AG20443 (cell line): ENCODE results near the gene DAND5.

Experiments used
- DNase-seq: peaks from one replicate; pipeline ENCODE4 v3.0.0; 2012; ENCODE audit warnings: low spot score, mixed read lengths

DAND5 gene, protein sequence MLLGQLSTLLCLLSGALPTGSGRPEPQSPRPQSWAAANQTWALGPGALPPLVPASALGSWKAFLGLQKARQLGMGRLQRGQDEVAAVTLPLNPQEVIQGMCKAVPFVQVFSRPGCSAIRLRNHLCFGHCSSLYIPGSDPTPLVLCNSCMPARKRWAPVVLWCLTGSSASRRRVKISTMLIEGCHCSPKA

DNA sequence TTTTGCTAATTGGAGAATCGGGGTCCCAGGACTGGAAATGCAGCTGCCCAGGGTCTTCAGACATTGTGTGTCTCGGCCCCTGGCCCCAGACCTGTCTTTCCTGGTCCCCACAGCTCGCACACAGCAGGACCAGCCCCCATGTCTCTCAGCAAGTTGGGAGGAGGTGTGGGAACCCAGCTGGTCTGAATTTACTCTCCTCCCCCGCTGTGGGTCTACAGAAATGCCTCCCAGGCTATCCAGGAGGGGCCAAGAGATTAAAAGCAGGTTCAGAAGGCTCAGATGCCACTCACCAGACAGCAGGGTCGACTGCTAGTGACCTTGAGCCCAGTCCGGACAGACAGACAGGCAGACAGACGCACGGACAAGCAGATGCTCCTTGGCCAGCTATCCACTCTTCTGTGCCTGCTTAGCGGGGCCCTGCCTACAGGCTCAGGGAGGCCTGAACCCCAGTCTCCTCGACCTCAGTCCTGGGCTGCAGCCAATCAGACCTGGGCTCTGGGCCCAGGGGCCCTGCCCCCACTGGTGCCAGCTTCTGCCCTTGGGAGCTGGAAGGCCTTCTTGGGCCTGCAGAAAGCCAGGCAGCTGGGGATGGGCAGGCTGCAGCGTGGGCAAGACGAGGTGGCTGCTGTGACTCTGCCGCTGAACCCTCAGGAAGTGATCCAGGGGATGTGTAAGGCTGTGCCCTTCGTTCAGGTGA lies at the start of gene DAND5:
TSS of gene DAND5 (plus strand) at position 285 of the 697 bp plus-strand sequence. CDS start at position 370, 85 bp downstream.
- DNase-seq = no peak

DNA sequence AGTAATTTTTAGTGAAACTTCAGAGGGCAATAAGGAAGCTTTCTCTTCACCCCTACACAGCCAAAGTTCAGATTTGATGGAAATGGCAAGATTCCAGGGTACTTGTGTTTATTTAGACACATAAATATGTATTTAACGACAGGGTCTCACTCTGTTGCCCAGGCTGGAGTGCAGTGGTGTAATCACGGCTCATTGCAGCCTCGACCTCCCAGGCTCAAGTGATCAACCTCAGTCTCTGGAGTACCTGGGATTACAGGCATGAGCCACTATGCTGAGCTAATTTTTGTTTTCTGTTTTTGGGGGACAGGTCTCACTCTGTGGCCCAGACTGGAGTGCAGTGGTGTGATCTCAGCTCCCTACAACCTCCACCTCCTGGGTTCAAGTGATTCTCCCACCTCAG lies 48.3 kb upstream of the DAND5 start:
- DNase-seq = no peak

DNA sequence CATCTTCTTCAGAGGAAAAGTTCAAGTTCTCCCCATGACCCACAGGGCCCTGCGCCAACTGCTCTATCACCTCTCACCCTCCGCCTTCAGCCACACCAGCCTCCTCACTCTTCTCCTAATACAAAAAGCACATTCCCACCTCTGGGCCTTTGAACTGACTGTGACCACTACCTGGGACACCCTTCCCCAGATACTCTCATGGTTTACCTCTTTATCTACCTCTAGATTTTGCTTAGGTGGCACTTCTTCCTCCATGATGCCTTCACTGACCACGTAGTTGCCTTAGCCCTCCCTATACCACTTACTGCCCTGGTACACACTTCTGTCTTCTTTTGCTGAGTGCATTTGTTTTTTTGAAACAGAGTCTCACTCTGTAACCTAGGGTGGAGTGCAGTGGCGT lies 46.4 kb upstream of the DAND5 start:
- no peak for DNase-seq

DNA sequence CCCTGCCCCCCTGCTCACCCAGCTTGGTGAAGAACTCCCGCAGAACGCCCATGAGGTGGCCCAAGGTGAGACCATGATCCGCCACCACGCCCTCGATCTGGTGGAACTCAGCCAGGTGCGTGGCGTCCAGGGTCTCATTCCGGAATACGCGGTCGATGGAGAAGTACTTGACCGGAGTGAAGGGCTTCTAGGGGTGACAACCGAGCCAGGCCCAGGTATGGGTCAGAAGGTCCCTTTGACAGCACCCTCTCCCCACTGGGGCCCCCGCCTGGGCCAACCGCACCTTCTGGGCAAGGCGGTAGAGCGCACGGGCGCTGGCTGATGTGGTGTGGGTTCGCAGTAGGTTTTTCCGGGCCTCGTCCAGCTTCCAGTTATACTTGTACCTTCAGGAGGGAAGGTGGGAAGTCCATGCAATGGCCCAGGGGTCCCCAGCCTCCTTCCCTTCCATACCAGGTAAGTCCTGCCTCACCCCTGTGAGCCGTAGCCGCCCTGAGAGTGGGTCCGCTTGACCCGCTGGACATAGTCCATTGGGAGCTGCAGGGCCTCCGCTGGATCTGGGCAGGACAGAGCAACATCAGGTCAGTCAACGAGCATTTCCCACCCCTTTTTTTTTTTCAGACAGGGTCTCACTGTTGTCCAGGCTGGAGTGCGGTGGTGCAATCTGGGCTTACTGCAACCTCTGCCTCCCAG lies 44.6 kb upstream of the DAND5 start:
- no peak for DNase-seq

DNA sequence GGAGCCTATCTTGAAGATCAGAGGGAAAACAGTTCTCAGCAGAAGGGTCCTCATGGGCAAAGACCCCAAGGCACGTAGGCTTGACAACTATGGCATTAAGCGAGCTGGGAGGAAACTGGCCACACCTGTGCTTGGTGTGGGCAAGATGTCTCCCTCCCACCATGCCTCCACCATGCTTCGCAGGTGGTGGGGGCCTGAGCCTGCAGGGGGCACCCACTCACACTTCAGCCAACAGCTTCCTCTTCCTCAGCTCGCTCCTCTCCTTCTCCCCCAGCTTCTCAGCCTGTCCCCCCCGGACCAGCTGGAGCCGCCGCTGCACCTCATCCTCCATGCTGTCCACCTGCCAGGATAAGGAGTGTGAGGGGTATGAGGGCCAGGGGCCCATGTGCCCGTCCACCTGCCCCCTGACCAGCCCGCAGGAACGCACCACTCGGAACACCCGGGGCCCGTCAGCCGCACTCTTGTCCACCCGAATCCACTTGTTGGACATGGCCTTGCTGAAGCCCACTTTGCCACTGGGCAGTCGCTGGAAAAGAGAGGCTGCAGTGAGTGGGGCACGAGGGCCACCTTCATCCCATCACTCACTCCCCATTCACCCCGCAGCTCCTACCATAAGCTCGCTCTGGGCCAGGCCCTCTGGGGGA lies 39.3 kb upstream of the DAND5 start:
- no peak for DNase-seq

DNA sequence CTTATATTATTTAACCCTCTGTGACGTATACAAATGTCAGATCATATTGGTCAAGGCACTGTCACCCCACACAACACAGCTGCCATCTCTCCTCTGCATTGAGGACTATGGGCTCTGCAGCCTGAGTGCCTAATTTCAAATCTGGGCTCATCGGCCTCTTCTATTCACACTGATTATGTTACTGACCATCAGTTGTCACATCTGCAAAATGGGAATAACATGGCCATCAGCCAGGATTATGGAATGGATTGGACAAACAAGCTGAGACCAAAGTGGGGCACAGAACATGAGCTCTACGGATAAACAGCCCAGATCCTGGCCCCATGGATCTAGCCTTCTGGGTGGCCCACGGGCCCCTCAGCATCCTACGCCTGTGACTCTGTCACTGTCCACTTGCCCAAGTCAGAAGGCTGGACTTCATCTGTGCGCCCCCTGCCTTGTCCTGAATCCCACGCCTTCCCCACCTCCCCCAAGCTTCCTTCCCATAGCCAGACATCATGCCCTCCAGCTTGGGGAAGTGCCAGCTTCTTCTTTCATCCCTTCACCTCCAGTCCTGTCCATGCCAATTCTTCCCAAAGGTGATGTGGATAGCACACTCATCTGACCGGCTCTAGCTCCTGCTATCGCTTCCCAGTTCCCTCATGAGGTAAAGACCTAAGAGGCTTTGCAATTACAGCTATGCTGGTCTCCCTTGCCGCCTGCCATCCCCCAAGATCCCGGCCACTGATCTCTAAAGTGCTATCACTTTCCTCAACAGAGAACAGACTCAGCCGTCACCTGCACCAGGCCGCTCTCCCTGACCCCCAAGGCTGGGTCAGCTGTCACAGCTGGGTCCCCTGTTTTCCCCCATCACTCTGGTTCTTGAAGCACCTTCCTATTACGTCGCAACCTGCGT lies 36.7 kb upstream of the DAND5 start:
- DNase-seq = no peak

DNA sequence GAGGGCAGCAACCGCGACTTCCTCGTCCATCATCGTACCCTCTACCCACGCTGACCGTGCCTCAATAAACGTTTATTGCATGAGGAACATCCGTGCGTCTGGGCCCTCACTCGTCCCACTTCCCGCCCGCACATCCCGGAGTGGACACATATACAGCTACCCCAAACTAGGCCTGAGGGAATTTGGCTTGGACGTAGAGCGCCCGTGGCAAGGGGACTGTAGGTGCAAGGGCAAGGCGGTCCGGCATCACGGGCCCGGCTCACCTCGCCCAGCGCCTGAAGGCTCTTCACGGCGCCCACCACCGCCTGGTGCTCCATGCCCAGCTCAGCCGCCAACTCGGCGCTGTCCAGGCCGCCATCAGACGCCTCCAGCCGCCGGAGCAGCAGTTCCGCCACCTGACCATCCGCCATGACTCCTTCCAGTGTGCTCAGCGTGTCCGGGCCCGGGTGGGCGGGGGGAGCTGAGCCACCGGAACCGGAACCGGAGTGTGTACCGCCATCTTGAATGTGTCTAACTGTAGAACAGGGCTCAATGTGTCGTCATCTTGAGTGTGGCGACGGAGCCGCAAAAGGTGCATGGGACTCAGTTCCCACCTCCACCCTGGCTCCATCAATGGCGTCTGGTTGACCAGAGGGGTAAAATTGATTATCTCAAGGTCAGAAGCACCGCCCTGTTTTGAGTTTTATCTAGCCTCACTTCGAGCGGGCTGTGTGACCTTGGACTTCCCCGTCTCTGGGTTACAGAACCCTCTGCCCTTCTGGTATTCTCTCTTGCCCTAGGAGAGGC lies 35.9 kb upstream of the DAND5 start, which contains the start of gene FARSA:
TSS of gene FARSA (minus strand) at position 425 of the 786 bp plus-strand sequence. CDS start at position 410, 15 bp downstream.
- peak; percentile 94 for DNase-seq

DNA sequence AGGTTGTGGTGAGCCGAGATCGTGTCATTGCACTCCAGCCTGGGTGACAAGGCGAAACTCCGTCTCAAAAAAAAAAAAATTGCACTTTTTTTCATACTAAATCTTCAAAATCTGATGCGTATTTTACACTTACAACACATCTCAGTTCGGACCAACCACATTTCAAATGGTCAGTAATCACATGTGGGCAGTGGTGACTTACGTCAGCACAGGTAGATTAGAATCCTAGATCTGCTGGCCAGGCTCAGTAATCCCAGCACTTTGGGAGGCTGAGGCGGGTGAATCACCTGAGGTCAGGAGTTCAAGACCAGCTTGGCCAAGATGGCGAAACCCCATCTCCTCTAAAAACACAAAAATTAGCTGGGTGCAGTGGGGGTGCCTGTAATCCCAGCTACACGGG lies 34.3 kb upstream of the DAND5 start:
- DNase-seq = no peak

DNA sequence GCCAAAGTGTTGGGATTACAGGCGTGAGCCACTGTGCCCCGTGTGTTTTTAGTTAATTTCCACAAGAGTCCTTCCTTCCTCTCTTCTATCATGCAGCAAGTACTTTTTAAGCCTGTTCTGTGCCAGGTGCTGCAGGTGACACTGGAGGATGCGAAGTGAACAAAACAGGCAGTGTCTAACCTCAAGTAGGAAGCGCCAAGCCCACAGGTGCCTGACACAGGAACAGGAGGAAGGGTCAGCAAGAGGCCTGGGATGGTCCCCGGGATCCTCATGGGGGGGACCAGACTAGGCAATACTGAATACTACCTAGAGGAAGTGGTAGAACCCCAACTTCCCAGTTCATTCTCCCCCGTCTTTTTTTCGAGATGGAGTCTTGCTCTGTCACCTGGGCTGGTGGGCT lies 32.8 kb upstream of the DAND5 start:
- no peak for DNase-seq

DNA sequence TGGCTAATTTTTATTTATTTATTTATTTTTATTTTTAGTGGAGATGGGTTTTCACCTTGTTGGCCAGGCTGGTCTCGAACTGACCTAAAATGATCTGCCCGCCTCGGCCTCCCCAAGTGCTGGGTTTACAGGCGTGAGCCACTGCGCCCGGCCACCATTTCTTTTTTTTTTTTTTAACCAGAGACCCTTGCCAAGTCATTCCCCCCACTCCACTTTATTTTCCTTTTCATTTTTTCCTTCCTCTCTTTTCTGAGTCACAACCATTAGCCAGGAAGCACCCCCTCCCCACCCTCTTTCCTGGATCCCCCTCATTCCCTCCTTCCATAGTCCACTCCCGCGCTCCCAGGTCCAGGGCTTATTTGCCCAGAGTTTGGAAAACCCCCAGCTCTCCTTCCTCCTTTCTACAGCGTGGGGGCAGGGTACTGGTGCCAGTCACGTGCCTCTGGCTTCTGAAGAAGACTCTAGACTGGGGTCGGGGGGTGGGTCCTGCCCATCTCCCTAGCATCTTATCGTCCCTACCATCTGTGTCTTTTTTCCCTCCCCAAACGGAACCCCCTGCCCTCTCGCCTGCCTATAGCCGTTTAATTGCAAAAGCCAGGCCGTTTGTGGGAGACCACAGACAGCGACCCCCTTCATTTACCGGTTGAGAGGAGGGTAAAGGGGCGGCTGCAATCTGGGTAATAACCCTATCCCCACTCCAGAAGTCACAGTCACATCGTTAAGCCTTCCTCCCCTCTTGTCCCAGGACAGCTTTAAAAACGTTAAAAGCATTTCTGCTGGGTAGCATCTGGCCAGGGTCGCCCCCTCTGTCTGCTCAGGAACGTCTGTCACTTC lies 32.1 kb upstream of the DAND5 start:
- DNase-seq = no peak

DNA sequence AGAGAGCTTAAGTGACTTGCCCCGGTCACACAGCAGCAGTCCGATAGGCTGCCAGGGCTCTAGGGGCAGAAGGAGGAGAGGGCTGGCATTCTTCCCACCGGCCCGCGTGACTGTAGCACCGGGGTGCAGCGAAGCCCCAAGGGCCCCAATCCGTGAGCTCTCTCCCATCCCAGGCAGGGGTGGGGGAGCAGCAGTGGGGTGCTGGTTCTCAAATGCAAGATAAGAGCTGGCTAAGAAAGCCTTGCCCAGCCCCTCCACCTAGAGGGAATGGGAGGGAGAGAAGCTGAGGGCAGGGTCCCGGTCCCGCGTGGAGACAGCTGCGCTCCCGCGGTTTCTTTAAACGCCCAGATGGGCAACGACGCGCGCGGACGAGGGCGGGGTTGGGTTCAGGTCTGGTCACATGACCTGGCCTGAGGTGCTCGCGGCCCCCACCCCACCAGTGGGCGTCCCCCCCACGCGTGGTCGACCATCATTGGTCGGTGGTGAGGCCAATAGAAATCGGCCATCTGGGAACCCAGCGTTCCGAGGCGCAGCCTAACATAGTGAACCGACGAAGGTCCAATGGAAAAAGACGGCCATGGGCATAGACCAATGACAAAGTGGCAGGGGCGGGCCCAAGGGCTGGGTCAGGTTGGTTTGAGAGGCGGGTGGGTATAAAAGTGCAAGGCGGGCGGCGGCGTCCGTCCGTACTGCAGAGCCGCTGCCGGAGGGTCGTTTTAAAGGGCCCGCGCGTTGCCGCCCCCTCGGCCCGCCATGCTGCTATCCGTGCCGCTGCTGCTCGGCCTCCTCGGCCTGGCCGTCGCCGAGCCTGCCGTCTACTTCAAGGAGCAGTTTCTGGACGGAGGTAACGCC lies 31.2 kb upstream of the DAND5 start, which contains the start of gene CALR:
TSS of gene CALR (plus strand) at position 683 of the 852 bp plus-strand sequence. CDS start at position 754, 71 bp downstream.
- DNase-seq = peak; percentile 97

DNA sequence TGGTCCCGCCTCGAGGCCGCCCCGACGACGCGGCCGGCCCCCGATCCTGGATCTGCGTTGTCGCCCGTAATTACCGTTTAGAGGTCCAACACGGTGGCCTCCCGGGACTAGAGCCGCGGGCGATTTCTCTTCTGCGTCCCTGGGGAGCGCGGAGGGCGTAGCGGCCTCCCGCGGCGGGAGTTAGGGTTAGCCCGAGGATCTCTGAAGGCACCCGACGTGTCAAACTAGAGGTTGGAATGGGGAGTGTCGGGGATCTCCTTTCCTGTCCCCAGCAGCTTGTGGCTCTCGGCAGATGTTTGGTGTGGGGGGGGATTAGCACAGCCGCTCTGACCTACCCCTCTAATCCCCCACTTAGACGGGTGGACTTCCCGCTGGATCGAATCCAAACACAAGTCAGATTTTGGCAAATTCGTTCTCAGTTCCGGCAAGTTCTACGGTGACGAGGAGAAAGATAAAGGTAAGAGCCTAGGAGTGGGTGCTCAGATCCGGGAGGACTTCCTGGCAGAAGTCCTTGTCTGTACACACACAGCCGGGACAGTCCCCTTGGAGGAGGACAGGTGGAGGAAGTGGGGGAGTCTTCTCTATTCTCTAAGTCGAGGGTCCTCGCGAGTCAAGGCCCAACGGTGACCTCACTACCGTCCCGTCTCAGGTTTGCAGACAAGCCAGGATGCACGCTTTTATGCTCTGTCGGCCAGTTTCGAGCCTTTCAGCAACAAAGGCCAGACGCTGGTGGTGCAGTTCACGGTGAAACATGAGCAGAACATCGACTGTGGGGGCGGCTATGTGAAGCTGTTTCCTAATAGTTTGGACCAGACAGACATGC lies 30.4 kb upstream of the DAND5 start:
- peak; percentile 30 for DNase-seq

DNA sequence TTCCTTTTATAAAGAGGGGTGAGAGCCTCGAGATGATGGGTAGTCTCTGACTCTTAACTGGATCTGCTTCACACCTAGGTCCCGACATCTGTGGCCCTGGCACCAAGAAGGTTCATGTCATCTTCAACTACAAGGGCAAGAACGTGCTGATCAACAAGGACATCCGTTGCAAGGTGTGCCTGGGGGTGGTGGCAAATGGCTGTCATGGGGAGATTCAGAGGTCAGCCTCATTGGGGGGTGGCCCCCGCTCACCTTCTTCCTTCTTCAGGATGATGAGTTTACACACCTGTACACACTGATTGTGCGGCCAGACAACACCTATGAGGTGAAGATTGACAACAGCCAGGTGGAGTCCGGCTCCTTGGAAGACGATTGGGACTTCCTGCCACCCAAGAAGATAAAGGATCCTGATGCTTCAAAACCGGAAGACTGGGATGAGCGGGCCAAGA lies 29.4 kb upstream of the DAND5 start:
- no peak for DNase-seq

DNA sequence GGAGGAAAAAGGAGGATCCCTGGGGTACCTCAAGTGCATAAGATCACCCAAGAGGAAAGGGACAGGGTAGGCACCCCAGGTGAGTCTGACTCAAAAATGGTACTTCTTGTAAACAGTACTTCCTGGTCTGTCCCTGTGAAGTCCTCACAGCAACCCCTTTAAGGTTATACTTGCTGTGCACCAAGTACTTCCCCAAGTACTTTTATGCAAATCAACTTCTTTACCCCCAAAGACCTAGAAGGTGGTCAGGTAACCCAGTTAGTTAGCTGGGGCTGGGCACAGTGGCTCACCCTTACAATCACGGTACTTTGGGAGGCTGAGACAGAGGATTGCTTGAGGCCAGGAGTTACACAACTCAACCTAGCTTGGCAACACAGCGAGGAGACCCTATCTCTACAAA lies 28.5 kb upstream of the DAND5 start:
- no peak for DNase-seq

DNA sequence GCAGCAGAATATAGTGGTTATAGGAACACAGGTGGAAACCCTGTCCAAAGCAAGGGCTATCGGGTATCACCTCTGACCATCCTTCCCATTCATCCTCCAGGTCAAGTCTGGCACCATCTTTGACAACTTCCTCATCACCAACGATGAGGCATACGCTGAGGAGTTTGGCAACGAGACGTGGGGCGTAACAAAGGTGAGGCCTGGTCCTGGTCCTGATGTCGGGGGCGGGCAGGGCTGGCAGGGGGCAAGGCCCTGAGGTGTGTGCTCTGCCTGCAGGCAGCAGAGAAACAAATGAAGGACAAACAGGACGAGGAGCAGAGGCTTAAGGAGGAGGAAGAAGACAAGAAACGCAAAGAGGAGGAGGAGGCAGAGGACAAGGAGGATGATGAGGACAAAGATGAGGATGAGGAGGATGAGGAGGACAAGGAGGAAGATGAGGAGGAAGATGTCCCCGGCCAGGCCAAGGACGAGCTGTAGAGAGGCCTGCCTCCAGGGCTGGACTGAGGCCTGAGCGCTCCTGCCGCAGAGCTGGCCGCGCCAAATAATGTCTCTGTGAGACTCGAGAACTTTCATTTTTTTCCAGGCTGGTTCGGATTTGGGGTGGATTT lies 25.8 kb upstream of the DAND5 start:
- DNase-seq = no peak

DNA sequence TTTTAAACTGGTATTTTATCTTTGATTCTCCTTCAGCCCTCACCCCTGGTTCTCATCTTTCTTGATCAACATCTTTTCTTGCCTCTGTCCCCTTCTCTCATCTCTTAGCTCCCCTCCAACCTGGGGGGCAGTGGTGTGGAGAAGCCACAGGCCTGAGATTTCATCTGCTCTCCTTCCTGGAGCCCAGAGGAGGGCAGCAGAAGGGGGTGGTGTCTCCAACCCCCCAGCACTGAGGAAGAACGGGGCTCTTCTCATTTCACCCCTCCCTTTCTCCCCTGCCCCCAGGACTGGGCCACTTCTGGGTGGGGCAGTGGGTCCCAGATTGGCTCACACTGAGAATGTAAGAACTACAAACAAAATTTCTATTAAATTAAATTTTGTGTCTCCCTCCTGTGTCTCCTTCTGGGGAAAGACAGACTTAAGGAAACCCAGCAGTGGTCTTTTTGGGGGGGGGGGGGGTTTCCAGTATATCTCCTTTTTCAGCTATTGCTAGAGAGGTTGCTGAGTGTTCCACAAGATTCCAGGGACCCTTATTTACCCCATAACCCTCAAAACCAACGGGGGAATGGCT lies 25.2 kb upstream of the DAND5 start:
- no peak for DNase-seq

DNA sequence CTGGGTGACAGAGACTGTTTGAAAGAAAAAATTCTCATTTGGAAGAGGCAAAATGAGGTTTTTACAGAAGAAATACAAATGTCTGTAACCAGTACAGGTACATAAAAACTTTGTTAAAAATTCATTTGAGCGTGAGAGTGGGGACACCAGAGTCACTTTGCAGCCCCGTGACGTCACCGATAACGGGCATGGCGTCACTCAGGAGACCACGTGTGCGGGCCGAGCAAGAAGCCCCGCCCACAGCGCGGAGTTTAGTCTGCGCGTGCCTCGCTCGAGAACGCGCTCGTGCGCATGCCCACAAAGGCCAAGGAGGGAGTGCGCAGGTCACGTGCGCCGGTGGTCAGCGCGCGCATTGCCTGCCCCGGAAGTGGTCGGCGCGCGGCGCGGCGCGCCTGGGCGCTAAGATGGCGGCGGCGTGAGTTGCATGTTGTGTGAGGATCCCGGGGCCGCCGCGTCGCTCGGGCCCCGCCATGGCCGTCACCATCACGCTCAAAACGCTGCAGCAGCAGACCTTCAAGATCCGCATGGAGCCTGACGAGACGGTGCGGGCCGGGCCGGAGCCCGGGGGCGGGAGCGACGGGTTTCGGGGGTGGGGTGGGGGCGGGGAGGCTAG lies 23.8 kb upstream of the DAND5 start, which contains the start of gene RAD23A:
TSS of gene RAD23A (plus strand) at position 384 of the 613 bp plus-strand sequence. CDS start at position 471, 87 bp downstream.
- DNase-seq = peak; percentile 97
